ENCODE data around the gene LAMB4. TPM values are rescaled to one million over a fixed set of nuclear protein-coding genes. Genes with fewer than 3 reads are reported as not detected.

Gene LAMB4
- total RNA-seq, 1 donor from 2014 or later: 1.1 TPM

GRCh38 chr7:108063520-108063933 is 66.6 kb downstream of the LAMB4 start:
- TF ChIP-seq CTCF (IDR thresholded peaks at IDR 0.05; ENCODE audit: unreplicated experiment): no peak
- Mint-ChIP-seq H3K4me1 (ENCODE audit: unreplicated experiment) (peaks cover 4% of the 10 kb centered on the region), H3K4me3 (ENCODE audit: unreplicated experiment) (no peak overlapping the region), H3K27ac (ENCODE audit: unreplicated experiment) (no peak overlapping the region), H3K27me3 (ENCODE audit: unreplicated experiment) (no peaks in the 10 kb centered on the region), H3K36me3 (ENCODE audit: low read depth, unreplicated experiment) (no peaks in the 10 kb centered on the region), H3K9me3 (ENCODE audit: unreplicated experiment) (no peaks in the 10 kb centered on the region)
- no peak for DNase-seq (ENCODE audit: low spot score)

- no peaks in the 10 kb centered on the region for H3K9me3 Mint-ChIP-seq (ENCODE audit: unreplicated experiment)
- no peak for TF ChIP-seq CTCF (IDR thresholded peaks at IDR 0.05; ENCODE audit: unreplicated experiment)
- no peaks in the 10 kb centered on the region for H3K36me3 Mint-ChIP-seq (ENCODE audit: low read depth, unreplicated experiment)
- no peak overlapping the region for H3K27ac Mint-ChIP-seq (ENCODE audit: unreplicated experiment)
- H3K27me3 Mint-ChIP-seq (ENCODE audit: unreplicated experiment): no peaks in the 10 kb centered on the region
- no peak for DNase-seq (ENCODE audit: low spot score)
- H3K4me1 Mint-ChIP-seq (ENCODE audit: unreplicated experiment): peaks cover 4% of the 10 kb centered on the region
- H3K4me3 Mint-ChIP-seq (ENCODE audit: unreplicated experiment): no peak overlapping the region
These were observed 67.7 kb downstream of the LAMB4 start for GRCh38 chr7:108062250-108063014.

GRCh38 chr7:108059526-108059925 is 70.6 kb downstream of the LAMB4 start:
- H3K9me3 Mint-ChIP-seq (ENCODE audit: unreplicated experiment): no peaks in the 10 kb centered on the region
- TF ChIP-seq CTCF (IDR thresholded peaks at IDR 0.05; ENCODE audit: unreplicated experiment): no peak
- H3K4me1 Mint-ChIP-seq (ENCODE audit: unreplicated experiment): peaks cover 11% of the 10 kb centered on the region
- H3K4me3 Mint-ChIP-seq (ENCODE audit: unreplicated experiment): no peak overlapping the region
- no peak overlapping the region for H3K27ac Mint-ChIP-seq (ENCODE audit: unreplicated experiment)
- DNase-seq (ENCODE audit: low spot score): no peak
- no peaks in the 10 kb centered on the region for H3K27me3 Mint-ChIP-seq (ENCODE audit: unreplicated experiment)
- H3K36me3 Mint-ChIP-seq (ENCODE audit: low read depth, unreplicated experiment): no peaks in the 10 kb centered on the region

- H3K27ac Mint-ChIP-seq (ENCODE audit: unreplicated experiment): no peak overlapping the region
- DNase-seq (ENCODE audit: low spot score): no peak
- no peaks in the 10 kb centered on the region for H3K36me3 Mint-ChIP-seq (ENCODE audit: low read depth, unreplicated experiment)
- H3K4me3 Mint-ChIP-seq (ENCODE audit: unreplicated experiment): no peak overlapping the region
- H3K27me3 Mint-ChIP-seq (ENCODE audit: unreplicated experiment): no peaks in the 10 kb centered on the region
- no peaks in the 10 kb centered on the region for H3K9me3 Mint-ChIP-seq (ENCODE audit: unreplicated experiment)
- no peak for TF ChIP-seq CTCF (IDR thresholded peaks at IDR 0.05; ENCODE audit: unreplicated experiment)
- peaks cover 11% of the 10 kb centered on the region for H3K4me1 Mint-ChIP-seq (ENCODE audit: unreplicated experiment)
These were observed 72.1 kb downstream of the LAMB4 start for GRCh38 chr7:108057951-108058481.

GRCh38 chr7:108055611-108056021 is 74.5 kb downstream of the LAMB4 start:
- H3K27me3 Mint-ChIP-seq (ENCODE audit: unreplicated experiment): no peaks in the 10 kb centered on the region
- H3K4me1 Mint-ChIP-seq (ENCODE audit: unreplicated experiment): peaks cover 11% of the 10 kb centered on the region
- H3K4me3 Mint-ChIP-seq (ENCODE audit: unreplicated experiment): no peak overlapping the region
- no peak for TF ChIP-seq CTCF (IDR thresholded peaks at IDR 0.05; ENCODE audit: unreplicated experiment)
- H3K36me3 Mint-ChIP-seq (ENCODE audit: low read depth, unreplicated experiment): no peaks in the 10 kb centered on the region
- H3K9me3 Mint-ChIP-seq (ENCODE audit: unreplicated experiment): no peaks in the 10 kb centered on the region
- H3K27ac Mint-ChIP-seq (ENCODE audit: unreplicated experiment): no peak overlapping the region
- no peak for DNase-seq (ENCODE audit: low spot score)
